ENCODE measurements around the gene MSH3.
A peak's percentile ranks its signal among the peaks of the same experiment; 100 is the strongest.
"Not testable (repeated sequence)": the region's sequence is repeated elsewhere in the genome, so short reads cannot be mapped to it uniquely, and the experiment has no call there.

Gene MSH3

DNA sequence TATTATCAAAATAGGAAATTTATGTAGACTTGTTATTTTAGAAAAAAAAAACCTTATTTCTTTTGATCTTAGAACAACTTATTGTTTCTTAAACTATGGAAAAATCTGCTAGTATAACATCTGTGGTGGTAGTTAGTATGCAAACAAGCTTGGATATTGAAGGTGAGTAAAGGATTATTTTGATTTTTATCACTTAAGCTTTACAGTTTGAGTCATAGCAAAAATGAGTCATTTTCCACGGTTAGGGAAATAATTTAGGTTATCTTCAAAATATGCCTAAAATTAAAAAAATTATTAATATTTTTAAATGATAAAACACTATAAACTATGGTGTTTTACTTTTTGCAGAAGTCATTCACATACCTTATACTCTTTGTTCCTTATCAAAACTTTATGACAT is 107.5 kb downstream of the MSH3 start:
- no peak for FAIRE-seq
- DNase-seq (ENCODE audit: insufficient read length): no peak
- TF ChIP-seq TAF1 (IDR thresholded peaks at IDR 0.05; ENCODE audit: borderline replicate concordance, low read depth, low read length) (no peak), POLR2A (IDR thresholded peaks at IDR 0.05; ENCODE audit: low read depth, low read length) (no peak), POLR2AphosphoS5 (IDR thresholded peaks at IDR 0.05; ENCODE audit: low read depth, low read length) (no peak)

DNA sequence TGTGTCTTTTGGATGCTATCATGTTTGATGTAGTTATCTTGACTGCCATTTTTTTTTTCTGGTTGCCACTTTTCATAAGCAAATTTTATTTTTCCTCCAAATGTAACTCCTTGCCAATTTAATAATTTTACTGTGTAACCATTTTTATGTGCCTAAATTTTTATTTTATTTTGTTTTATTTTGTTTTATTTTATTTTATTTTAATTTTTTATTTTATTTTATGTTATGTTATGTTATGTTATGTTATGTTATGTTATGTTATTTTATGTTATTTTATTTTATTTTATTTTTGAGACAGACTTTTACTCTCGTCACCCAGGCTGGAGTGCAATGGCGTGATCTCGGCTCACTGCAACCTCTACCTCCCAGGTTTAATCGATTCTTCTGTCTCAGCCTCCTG is 108.1 kb downstream of the MSH3 start:
- FAIRE-seq: no peak
- TF ChIP-seq POLR2AphosphoS5 (IDR thresholded peaks at IDR 0.05; ENCODE audit: low read depth, low read length): no peak
- no peak for TF ChIP-seq TAF1 (IDR thresholded peaks at IDR 0.05; ENCODE audit: borderline replicate concordance, low read depth, low read length)
- TF ChIP-seq POLR2A (IDR thresholded peaks at IDR 0.05; ENCODE audit: low read depth, low read length): no peak
- no peak for DNase-seq (ENCODE audit: insufficient read length)

DNA sequence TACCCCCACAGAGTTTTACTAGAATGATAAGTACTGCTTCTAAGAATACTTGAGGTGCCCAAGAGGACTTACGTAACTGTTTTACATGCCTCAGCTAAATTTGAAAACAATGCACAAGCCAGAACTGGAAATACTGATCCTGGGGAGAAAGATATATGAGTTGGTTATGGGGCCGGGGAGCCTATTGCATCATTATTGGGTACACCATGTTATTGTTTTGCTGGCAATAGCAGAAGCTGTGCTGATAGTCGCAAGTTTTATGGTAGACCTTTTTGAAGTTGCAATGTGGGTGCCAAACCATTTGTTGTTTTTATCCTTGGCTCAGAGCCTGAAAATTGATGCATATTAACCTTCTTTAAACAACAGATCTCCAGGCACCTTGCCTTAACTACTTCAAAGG is 108.8 kb downstream of the MSH3 start:
- no peak for FAIRE-seq
- DNase-seq (ENCODE audit: insufficient read length): no peak

DNA sequence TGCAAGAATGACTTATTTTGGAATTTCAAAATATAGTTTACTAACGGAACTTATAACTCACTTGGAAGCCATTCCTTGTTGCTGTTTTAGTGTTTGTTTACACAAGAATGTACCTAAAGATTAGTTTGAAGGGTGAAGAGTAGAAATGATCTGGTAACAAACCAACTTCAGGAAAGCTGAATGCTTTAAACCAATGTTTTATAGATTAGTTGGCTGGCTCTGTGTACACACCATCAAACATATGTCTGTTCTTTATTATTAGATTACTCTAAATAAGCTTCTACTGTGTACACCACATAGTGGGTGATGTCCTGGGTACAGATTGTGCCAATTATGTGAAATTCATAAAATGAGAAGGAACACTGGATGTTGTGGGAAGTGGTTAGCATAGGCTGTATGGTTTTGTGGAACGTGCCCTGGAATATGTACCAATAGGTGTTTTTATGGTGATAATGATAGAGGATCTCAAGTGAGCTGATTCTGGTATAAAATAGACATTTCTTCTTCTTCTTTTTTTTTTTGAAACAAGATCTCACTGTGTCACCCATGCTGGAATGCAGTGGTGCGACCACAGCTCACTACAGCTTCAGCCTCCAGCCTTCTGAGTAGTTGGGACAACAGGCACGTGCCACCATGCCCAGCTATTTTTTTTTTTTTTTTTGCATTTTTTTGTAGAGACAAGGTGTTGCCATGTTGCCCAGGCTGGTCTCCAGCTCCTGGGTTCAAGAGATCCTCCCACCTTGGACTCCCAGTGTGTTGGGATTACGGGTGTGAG is 109.6 kb downstream of the MSH3 start:
- DNase-seq (ENCODE audit: insufficient read length) (no peak), FAIRE-seq (no peak)
- TF ChIP-seq POLR2A (IDR thresholded peaks at IDR 0.05; ENCODE audit: low read depth, low read length) (no peak), TAF1 (IDR thresholded peaks at IDR 0.05; ENCODE audit: borderline replicate concordance, low read depth, low read length) (no peak), POLR2AphosphoS5 (IDR thresholded peaks at IDR 0.05; ENCODE audit: low read depth, low read length) (no peak)

More for the DNA sequence above, 108.8 kb downstream of the MSH3 start:
- TF ChIP-seq POLR2AphosphoS5 (IDR thresholded peaks at IDR 0.05; ENCODE audit: low read depth, low read length) (no peak), POLR2A (IDR thresholded peaks at IDR 0.05; ENCODE audit: low read depth, low read length) (no peak), TAF1 (IDR thresholded peaks at IDR 0.05; ENCODE audit: borderline replicate concordance, low read depth, low read length) (no peak)

DNA sequence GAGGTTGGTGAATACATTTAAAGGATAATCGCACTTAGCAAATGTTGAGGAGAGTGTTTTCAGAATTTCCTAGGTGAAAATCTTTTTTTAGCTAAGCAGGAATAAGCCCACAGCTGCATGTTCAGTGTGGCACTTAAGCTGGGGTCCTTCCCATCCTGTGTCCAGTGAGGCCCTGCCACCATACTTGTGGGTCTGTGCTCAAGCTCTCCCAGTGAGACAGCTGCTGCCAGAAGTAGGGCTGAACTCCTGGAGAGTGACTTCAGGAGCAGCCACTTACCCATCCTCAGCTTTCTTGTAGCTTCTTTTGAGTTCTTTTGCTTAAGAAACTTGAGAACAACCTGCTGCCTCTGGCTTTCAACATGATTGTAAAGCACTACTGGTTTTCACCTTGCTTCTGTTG is 110.3 kb downstream of the MSH3 start:
- DNase-seq (ENCODE audit: insufficient read length): no peak
- no peak for FAIRE-seq
- TF ChIP-seq POLR2A (IDR thresholded peaks at IDR 0.05; ENCODE audit: low read depth, low read length): no peak
- no peak for TF ChIP-seq TAF1 (IDR thresholded peaks at IDR 0.05; ENCODE audit: borderline replicate concordance, low read depth, low read length)

DNA sequence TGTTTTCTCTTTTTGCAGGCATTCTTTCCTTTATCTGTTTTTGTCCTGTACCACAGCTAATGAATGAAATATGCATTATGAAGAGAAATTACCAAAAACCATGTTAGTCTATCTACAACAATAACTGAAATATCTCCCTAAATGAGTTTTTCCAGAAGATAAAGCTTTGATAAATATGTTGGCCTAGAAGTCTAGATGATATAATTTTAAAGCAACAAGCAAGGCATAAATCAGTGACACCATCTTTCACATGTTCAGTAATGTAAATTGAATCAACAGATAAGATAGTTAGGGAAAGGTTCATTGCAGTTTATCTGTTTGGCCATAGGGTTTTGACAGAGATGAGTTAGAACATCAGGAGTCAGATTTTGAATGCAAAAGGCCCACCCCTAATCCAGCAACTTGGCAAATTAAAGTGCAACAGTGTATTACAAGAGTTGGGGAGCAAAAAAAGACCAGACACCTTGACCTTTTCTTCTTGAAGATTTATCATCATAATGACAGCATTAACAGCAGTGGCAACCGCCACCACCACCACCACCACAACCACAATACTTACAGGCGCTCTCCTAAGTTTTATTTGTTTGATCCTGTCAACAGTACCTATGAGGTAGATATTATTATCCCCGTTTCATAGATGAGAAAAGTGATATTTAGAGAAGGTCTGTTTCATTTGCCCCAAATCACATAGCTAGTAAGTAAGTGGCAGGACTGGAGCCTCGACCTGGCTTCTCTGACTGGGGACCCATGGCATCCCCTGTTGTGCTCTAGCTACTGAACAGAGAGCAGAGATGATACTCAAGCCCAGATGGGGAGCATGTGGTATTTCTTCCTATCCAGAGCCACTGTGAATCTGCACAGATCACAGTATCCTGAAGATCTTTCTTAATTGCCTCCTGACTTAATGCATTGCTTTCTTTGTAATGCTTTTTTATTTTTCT is 123.2 kb downstream of the MSH3 start:
- no peak for DNase-seq (ENCODE audit: insufficient read length)
- no peak for TF ChIP-seq TAF1 (IDR thresholded peaks at IDR 0.05; ENCODE audit: borderline replicate concordance, low read depth, low read length)
- TF ChIP-seq POLR2A (IDR thresholded peaks at IDR 0.05; ENCODE audit: low read depth, low read length): no peak
- TF ChIP-seq POLR2AphosphoS5 (IDR thresholded peaks at IDR 0.05; ENCODE audit: low read depth, low read length): no peak
- FAIRE-seq: no peak

DNA sequence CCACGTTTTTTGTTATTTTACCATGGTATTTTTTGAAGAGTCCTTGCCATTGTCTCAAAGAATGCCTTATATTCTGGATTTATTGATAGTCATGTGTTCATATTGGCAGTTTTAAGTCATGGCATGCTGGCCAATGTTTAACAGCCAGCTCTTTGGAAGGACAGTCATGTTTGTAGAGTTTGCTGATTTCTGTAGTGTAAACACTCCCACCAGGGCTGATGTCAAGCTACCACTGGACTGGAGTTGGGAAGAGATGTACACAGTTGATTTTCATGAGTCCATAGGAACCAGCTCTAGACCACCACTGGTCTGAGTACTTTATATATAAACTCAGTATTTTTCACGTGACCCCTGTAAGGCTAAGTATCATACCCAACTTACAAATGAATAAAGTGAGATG is 125.6 kb downstream of the MSH3 start:
- no peak for TF ChIP-seq TAF1 (IDR thresholded peaks at IDR 0.05; ENCODE audit: borderline replicate concordance, low read depth, low read length)
- DNase-seq (ENCODE audit: insufficient read length) (no peak), FAIRE-seq (no peak)

DNA sequence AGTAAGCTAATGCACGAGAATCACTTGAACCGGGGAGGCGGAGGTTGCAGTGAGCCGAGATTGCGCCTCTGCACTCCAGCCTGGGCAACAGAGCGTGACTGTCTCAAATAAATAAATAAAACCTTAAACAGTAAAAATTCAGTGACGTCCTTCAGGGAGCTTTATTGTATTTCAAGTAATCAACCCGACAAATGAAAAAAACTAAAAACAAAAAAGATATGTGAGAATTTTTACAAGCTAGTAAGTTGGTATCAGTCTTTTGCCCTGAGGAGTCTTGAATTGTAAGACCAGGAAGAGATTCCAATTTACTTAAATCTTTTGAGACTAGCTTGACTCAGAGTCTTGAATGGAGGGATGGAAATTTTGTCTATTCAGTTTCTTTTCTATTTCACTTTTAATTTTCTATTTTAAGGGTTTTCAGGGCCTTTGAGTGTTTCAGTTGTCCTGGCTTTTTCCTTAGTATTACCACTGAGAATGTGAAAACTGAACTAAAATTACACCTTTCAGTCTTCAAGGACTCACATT is 126.4 kb downstream of the MSH3 start:
- DNase-seq (ENCODE audit: insufficient read length) (no peak), FAIRE-seq (no peak)
- TF ChIP-seq POLR2AphosphoS5 (IDR thresholded peaks at IDR 0.05; ENCODE audit: low read depth, low read length) (no peak), TAF1 (IDR thresholded peaks at IDR 0.05; ENCODE audit: borderline replicate concordance, low read depth, low read length) (no peak), POLR2A (IDR thresholded peaks at IDR 0.05; ENCODE audit: low read depth, low read length) (no peak)

DNA sequence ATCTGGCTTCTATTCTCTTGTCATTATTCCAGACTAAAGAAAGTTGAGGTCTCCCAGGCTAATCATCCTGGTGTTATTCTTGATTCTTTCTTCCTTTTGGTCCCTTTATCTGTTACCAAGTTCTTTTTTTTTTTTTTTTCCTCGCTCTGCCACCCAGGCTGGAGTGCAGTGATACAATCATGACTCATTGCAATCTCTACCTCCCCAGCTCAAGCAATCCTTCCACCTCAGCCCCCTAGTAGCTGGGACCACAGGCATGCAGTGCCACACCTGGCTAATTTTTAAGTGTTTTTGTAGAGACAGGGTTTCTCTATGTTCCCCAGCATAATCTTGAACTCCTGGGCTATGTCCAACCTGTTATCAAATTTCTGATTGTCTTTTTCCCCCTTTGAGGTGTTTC is 126.9 kb downstream of the MSH3 start:
- no peak for TF ChIP-seq POLR2A (IDR thresholded peaks at IDR 0.05; ENCODE audit: low read depth, low read length)
- no peak for TF ChIP-seq POLR2AphosphoS5 (IDR thresholded peaks at IDR 0.05; ENCODE audit: low read depth, low read length)
- TF ChIP-seq TAF1 (IDR thresholded peaks at IDR 0.05; ENCODE audit: borderline replicate concordance, low read depth, low read length): no peak
- no peak for DNase-seq (ENCODE audit: insufficient read length)
- peak; percentile 36 for FAIRE-seq

DNA sequence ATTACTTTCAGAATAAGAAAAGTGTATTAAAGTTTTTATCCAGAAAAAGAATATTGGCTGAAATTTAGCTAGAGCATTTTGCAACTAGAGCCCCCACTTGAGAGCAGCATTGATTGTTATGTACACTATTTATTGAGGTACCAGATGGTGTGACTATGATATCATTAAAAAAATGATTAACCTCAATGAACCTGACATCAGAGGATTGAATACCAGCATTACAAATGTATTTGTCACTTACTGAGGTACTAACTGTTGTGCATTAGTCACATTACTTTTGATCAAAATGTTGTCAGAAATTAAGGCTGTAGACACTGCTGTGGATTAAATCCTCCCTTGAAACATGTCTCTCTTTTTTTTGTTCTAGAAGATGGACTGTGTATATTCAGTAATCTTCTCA is 128.2 kb downstream of the MSH3 start:
- no peak for TF ChIP-seq POLR2A (IDR thresholded peaks at IDR 0.05; ENCODE audit: low read depth, low read length)
- no peak for TF ChIP-seq TAF1 (IDR thresholded peaks at IDR 0.05; ENCODE audit: borderline replicate concordance, low read depth, low read length)
- no peak for TF ChIP-seq POLR2AphosphoS5 (IDR thresholded peaks at IDR 0.05; ENCODE audit: low read depth, low read length)

DNA sequence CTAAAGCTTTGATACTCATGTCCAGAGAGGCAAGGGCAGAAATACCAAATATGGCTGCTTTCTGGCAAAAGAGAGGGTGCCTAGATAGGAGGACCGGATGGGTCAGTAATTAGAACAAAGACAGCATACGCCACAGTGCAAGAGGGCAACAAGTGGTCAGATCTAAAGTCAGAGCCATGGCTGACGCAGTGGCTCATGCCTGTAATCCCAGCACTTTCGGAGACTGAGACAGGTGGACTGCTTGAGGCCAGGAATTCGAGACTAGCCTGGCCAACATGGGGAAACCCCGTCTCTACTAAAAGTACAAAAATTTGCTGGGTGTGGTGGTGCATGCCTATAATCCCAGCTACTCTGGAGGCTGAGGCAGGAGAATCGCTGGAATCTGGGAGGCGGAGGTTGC is 129.3 kb downstream of the MSH3 start:
- FAIRE-seq; DNase-seq (ENCODE audit: insufficient read length): not testable (repeated sequence)

More for the DNA sequence above, 128.2 kb downstream of the MSH3 start:
- FAIRE-seq (peak; percentile 30), DNase-seq (ENCODE audit: insufficient read length) (no peak)

DNA sequence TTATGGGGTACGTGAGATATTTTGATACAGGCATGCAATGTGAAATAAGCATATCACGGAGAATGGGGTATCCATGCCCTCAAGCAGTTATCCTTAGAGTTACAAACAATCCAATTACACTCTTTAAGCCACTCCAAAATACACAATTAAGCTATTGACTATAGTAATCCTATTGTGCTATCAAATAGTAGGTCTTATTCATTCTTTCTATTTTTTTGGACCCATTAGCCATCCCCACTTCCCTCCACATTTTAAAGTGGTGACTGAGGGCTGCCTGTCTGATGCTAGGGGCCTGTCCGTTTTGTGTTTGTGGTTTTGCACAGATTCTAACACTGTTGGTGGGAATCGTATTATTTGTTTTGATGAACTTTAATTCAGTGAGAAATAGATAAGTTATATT is 130.0 kb downstream of the MSH3 start:
- FAIRE-seq: no peak
- DNase-seq (ENCODE audit: insufficient read length): no peak
- TF ChIP-seq POLR2A (IDR thresholded peaks at IDR 0.05; ENCODE audit: low read depth, low read length) (no peak), POLR2AphosphoS5 (IDR thresholded peaks at IDR 0.05; ENCODE audit: low read depth, low read length) (no peak), TAF1 (IDR thresholded peaks at IDR 0.05; ENCODE audit: borderline replicate concordance, low read depth, low read length) (no peak)

DNA sequence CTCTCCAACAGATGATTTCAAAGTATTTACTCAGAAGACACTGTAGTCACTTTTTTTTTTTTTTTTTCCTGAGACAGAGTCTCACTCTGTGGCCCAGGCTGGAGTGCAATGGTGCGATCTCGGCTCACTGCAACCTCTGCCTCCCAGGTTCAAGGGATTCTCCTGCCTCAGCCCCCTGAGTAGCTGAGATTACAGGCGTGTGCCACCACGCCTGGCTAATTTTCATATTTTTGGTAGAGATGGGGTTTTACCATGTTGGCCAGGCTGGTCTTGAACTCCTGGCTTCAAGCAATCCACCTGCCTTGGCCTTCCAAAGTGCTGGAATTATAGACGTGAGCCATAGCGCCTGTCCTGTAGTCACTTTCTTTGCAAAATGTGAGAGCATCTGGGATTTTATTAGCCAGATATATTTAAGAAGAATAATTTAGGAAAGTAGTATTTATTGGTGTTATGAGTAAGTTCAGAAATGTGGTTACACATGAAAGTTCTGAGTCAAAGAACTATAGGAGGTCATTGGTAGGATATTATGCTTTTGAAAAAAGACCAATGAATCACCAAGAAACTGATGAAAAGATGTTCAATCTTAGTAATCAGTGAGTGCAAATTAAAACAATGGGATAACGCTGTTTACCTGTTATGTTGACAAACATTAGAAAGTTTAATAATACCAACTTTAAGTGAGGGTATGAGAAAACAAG is 135.0 kb downstream of the MSH3 start:
- not testable (repeated sequence) for FAIRE-seq; DNase-seq (ENCODE audit: insufficient read length)
